GM23338 (cell line): ENCODE measurements around the gene PSMD5. TPM values are rescaled to one million over a fixed set of nuclear protein-coding genes. Genes with fewer than 3 reads are reported as not detected.

Experiments
- ATAC-seq: fragments of 200-7000 bp; cut with Tn5 transposase; 3 replicates; pipeline ENCODE4 v1.9.1; 2020
- DNase-seq: peaks from one replicate; pipeline ENCODE4 v3.0.0-alpha.2; 2015; ENCODE audit warnings: low spot score
- H2AFZ ChIP-seq: fragments of 200-600 bp; sonication (generic); 2 replicates; pipeline ENCODE4 v1.8.0; 2016; ENCODE audit warnings: antibody characterized with exemption, mild to moderate bottlenecking, moderate library complexity
- H3F3A ChIP-seq: fragments of 200-600 bp; sonication (generic); replicated peaks from 2 replicates; pipeline ENCODE4 v1.8.0; 2017; ENCODE audit warnings: antibody characterized with exemption, mixed run types, low read depth
- H3K27ac ChIP-seq: fragments of 200-600 bp; sonication (generic); 2 replicates; pipeline ENCODE4 v1.6.1; 2016; ENCODE audit warnings: low read depth
- H3K27me3 ChIP-seq: fragments of 200-600 bp; sonication (generic); 2 replicates; pipeline ENCODE4 v1.8.0; 2016; ENCODE audit warnings: mild to moderate bottlenecking, mixed run types, moderate library complexity; ENCODE audit not compliant: insufficient read depth
- H3K36me3 ChIP-seq: fragments of 200-600 bp; sonication (generic); 2 replicates; pipeline ENCODE4 v1.8.0; 2016; ENCODE audit warnings: mild to moderate bottlenecking; ENCODE audit not compliant: insufficient read depth
- H3K4me1 ChIP-seq: fragments of 200-600 bp; sonication (generic); 2 replicates; pipeline ENCODE4 v1.8.0; 2016; ENCODE audit warnings: mild to moderate bottlenecking, moderate library complexity; ENCODE audit not compliant: insufficient read depth
- H3K4me2 ChIP-seq: fragments of 200-600 bp; sonication (generic); 2 replicates; pipeline ENCODE4 v1.7.1; 2017; ENCODE audit warnings: mixed run types
- H3K4me3 ChIP-seq: fragments of 200-600 bp; sonication (generic); 2 replicates; pipeline ENCODE4 v1.6.1; 2016; ENCODE audit warnings: mixed run types
- H3K79me2 ChIP-seq: fragments of 200-600 bp; sonication (generic); replicated peaks from 2 replicates; pipeline ENCODE4 v1.8.0; 2017; ENCODE audit warnings: mild to moderate bottlenecking; ENCODE audit not compliant: insufficient read depth
- H3K9me2 ChIP-seq: fragments of 200-600 bp; sonication (generic); 2 replicates; pipeline ENCODE4 v1.8.0; 2017; ENCODE audit not compliant: insufficient read depth
- H4K20me1 ChIP-seq: fragments of 200-600 bp; sonication (generic); replicated peaks from 2 replicates; pipeline ENCODE4 v1.8.0; 2017; ENCODE audit warnings: mild to moderate bottlenecking; ENCODE audit not compliant: insufficient read depth
- H3K27ac Mint-ChIP-seq: 2 replicates; pipeline ENCODE4 v1.8.0; 2020; ENCODE audit warnings: inconsistent platforms, mild to moderate bottlenecking, moderate library complexity, mixed read lengths
- H3K27me3 Mint-ChIP-seq: 3 replicates; pipeline ENCODE4 v1.8.0; 2022; ENCODE audit warnings: low read depth, mild to moderate bottlenecking, moderate library complexity, mixed read lengths, inconsistent platforms; ENCODE audit not compliant: insufficient read depth, poor library complexity
- H3K36me3 Mint-ChIP-seq: 3 replicates; pipeline ENCODE4 v1.8.0; 2021; ENCODE audit warnings: low read depth, mild to moderate bottlenecking, inconsistent platforms, moderate library complexity, mixed read lengths
- H3K4me1 Mint-ChIP-seq: 3 replicates; pipeline ENCODE4 v1.8.0; 2020; ENCODE audit warnings: mild to moderate bottlenecking, inconsistent platforms, mixed read lengths
- H3K4me3 Mint-ChIP-seq: 3 replicates; pipeline ENCODE4 v1.8.0; 2021; ENCODE audit warnings: moderate library complexity, mild to moderate bottlenecking, inconsistent platforms, mixed read lengths
- H3K9me3 Mint-ChIP-seq: 3 replicates; pipeline ENCODE4 v1.8.0; 2020; ENCODE audit warnings: moderate library complexity, mild to moderate bottlenecking, inconsistent platforms, mixed read lengths
- CREB1 ChIP-seq: fragments of 250-450 bp; sonication (Bioruptor Pico); IDR thresholded peaks from 2 replicates; pipeline ENCODE4 v1.5.0; 2020; ENCODE audit warnings: low read depth, mild to moderate bottlenecking, moderate library complexity
- EZH2 ChIP-seq: fragments of 200-600 bp; sonication (generic); IDR thresholded peaks from one replicate; pipeline ENCODE4 v1.8.0; 2017; ENCODE audit warnings: antibody characterized with exemption, mild to moderate bottlenecking, low read depth; ENCODE audit not compliant: unreplicated experiment
- EZH2phosphoT487 ChIP-seq: fragments of 200-600 bp; sonication (generic); IDR thresholded peaks from one replicate; pipeline ENCODE4 v1.8.1; 2018; ENCODE audit warnings: antibody characterized with exemption; ENCODE audit not compliant: unreplicated experiment
- JUNB ChIP-seq: IDR thresholded peaks from one replicate; pipeline ENCODE4 v1.6.1; 2016; ENCODE audit warnings: antibody characterized with exemption; ENCODE audit not compliant: unreplicated experiment
- POLR2AphosphoS5 ChIP-seq: IDR thresholded peaks from 2 replicates; pipeline ENCODE4 v1.6.1; 2016; ENCODE audit warnings: antibody characterized with exemption, low read depth
- STAT1 ChIP-seq: IDR thresholded peaks from one replicate; pipeline ENCODE4 v1.6.1; 2016; ENCODE audit warnings: antibody characterized with exemption; ENCODE audit not compliant: unreplicated experiment
- ZNF114 ChIP-seq: fragments of 250-450 bp; sonication (Bioruptor Pico); IDR thresholded peaks from 2 replicates; pipeline ENCODE4 v1.5.0; 2020; ENCODE audit warnings: mild to moderate bottlenecking, moderate library complexity
- ZNF331 ChIP-seq: fragments of 250-450 bp; sonication (Bioruptor Pico); IDR thresholded peaks from 2 replicates; pipeline ENCODE4 v1.5.0; 2020; ENCODE audit warnings: low read depth, mild to moderate bottlenecking, moderate library complexity
- polyA plus RNA-seq: library from polyadenylated mRNA; unstranded; fragments of >200 nt; fragmentation: Nextera tagmentation; extraction: Ambion mirVana; gene quantifications from 2 replicates; pipeline ENCODE4 v1.2.1, GENCODE V29; 2016
- total RNA-seq: library from RNA; depleted of rRNA; stranded (reverse); fragments of >200 nt; shearing (Covaris generic); gene quantifications from 2 replicates; pipeline ENCODE4 v1.2.3, GENCODE V29; 2014
- TF ChIP-seq, protein P1 (sequence below): IDR thresholded peaks from 2 replicates; pipeline ENCODE4 v1.6.1; 2016; ENCODE audit warnings: antibody characterized with exemption
- TF ChIP-seq, protein P2 (sequence below): fragments of 250-450 bp; sonication (Bioruptor Pico); IDR thresholded peaks from 2 replicates; pipeline ENCODE4 v1.5.0; 2020; ENCODE audit warnings: mild to moderate bottlenecking, moderate library complexity
- TF ChIP-seq, protein P3 (sequence below), 2 experiments: fragments of 200-600 bp in 1 of 2; sonication (generic) in 1 of 2; conservative IDR thresholded peaks; 2 replicates each; pipeline versions ENCODE4 v1.5.1 to v1.6.1; 2016 to 2017; ENCODE audit warnings: antibody characterized with exemption in 2 of 2, low read depth in 2 of 2, mild to moderate bottlenecking in 2 of 2, moderate library complexity in 1 of 2

The PSMD5 gene
- total and polyA plus RNA-seq, 2 experiments from 2014 or later = 23.9 to 40.5 TPM

DNA sequence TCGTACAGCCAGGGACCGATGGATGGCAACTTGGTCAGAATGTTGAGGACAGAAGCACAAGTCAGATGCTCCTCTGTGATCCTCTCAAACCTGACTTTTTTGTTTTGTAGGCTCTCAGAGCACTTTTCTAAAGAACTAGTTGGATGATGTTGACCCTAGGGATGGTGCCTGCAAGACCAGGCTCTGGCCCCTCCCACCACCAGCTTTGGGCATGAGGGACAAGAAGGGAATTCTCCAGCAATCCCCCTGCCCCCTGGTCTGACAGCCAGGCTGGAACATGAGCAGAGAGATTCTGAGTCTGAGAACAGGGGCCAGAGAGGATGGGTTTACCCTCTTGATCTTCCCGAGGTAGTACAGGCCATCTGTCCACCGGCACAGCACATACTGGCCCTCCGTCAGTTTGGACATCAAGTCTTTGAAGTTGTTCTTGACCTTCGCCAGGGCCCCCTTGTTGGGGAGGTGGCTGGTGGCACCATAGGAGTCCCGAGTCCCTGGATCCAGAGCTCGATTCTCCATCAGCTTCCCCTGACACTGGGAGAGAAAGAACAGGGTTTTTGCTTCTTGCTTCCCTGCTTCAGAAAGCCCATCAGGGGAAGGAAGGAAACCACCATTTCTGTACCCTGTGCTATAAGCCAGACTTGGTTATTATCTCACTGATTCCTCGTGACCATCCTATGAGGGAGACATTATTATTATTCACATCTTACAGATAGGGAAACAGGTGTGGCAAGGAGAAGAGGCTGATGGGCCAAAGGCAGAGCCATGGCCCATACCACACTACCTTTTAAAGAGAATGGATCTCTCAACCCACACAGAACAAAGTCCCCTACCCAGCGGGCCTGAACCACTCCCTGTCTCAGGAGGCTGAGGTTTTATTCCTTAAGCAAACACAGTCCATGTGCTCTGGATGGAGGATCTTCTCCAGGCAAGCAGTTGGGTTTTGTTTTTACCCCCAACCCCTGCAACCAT is 31.8 kb upstream of the PSMD5 start:
- Histone ChIP-seq H3K27ac (peak overlapping the region; percentile 93), H3K4me1 (peaks cover 46% of the 10 kb centered on the region), H3F3A (peaks cover 35% of the 10 kb centered on the region), H2AFZ (no peak overlapping the region), H3K4me3 (no peak overlapping the region), H3K27me3 (peaks cover 8% of the 10 kb centered on the region), H3K79me2 (peaks cover 6% of the 10 kb centered on the region; the same call in 1 of the 2 replicates), H4K20me1 (no peaks in the 10 kb centered on the region), H3K9me2 (no peaks in the 10 kb centered on the region), H3K4me2 (peak overlapping the region; percentile 69), H3K36me3 (peaks cover 5% of the 10 kb centered on the region; the same call in 1 of the 2 replicates)
- ATAC-seq (no peak), DNase-seq (no peak)
- TF ChIP-seq POLR2AphosphoS5 (no peak), JUNB (no peak), EZH2phosphoT487 (no peak), EZH2 (no peak), STAT1 (no peak), CREB1 (no peak), ZNF331 (CRISPR knock-in tag) (no peak), ZNF114 (no peak)
- TF ChIP-seq, protein P1, sequence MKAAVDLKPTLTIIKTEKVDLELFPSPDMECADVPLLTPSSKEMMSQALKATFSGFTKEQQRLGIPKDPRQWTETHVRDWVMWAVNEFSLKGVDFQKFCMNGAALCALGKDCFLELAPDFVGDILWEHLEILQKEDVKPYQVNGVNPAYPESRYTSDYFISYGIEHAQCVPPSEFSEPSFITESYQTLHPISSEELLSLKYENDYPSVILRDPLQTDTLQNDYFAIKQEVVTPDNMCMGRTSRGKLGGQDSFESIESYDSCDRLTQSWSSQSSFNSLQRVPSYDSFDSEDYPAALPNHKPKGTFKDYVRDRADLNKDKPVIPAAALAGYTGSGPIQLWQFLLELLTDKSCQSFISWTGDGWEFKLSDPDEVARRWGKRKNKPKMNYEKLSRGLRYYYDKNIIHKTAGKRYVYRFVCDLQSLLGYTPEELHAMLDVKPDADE = no peak
- TF ChIP-seq, protein P2, sequence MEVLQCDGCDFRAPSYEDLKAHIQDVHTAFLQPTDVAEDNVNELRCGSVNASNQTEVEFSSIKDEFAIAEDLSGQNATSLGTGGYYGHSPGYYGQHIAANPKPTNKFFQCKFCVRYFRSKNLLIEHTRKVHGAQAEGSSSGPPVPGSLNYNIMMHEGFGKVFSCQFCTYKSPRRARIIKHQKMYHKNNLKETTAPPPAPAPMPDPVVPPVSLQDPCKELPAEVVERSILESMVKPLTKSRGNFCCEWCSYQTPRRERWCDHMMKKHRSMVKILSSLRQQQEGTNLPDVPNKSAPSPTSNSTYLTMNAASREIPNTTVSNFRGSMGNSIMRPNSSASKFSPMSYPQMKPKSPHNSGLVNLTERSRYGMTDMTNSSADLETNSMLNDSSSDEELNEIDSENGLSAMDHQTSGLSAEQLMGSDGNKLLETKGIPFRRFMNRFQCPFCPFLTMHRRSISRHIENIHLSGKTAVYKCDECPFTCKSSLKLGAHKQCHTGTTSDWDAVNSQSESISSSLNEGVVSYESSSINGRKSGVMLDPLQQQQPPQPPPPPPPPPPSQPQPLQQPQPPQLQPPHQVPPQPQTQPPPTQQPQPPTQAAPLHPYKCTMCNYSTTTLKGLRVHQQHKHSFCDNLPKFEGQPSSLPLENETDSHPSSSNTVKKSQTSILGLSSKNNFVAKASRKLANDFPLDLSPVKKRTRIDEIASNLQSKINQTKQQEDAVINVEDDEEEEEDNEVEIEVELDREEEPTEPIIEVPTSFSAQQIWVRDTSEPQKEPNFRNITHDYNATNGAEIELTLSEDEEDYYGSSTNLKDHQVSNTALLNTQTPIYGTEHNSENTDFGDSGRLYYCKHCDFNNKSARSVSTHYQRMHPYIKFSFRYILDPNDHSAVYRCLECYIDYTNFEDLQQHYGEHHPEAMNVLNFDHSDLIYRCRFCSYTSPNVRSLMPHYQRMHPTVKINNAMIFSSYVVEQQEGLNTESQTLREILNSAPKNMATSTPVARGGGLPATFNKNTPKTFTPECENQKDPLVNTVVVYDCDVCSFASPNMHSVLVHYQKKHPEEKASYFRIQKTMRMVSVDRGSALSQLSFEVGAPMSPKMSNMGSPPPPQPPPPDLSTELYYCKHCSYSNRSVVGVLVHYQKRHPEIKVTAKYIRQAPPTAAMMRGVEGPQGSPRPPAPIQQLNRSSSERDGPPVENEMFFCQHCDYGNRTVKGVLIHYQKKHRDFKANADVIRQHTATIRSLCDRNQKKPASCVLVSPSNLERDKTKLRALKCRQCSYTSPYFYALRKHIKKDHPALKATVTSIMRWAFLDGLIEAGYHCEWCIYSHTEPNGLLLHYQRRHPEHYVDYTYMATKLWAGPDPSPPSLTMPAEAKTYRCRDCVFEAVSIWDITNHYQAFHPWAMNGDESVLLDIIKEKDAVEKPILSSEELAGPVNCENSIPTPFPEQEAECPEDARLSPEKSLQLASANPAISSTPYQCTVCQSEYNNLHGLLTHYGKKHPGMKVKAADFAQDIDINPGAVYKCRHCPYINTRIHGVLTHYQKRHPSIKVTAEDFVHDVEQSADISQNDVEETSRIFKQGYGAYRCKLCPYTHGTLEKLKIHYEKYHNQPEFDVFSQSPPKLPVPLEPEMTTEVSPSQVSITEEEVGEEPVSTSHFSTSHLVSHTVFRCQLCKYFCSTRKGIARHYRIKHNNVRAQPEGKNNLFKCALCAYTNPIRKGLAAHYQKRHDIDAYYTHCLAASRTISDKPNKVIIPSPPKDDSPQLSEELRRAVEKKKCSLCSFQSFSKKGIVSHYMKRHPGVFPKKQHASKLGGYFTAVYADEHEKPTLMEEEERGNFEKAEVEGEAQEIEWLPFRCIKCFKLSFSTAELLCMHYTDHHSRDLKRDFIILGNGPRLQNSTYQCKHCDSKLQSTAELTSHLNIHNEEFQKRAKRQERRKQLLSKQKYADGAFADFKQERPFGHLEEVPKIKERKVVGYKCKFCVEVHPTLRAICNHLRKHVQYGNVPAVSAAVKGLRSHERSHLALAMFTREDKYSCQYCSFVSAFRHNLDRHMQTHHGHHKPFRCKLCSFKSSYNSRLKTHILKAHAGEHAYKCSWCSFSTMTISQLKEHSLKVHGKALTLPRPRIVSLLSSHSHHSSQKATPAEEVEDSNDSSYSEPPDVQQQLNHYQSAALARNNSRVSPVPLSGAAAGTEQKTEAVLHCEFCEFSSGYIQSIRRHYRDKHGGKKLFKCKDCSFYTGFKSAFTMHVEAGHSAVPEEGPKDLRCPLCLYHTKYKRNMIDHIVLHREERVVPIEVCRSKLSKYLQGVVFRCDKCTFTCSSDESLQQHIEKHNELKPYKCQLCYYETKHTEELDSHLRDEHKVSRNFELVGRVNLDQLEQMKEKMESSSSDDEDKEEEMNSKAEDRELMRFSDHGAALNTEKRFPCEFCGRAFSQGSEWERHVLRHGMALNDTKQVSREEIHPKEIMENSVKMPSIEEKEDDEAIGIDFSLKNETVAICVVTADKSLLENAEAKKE (CRISPR knock-in tag) = no peak
- TF ChIP-seq, protein P3, sequence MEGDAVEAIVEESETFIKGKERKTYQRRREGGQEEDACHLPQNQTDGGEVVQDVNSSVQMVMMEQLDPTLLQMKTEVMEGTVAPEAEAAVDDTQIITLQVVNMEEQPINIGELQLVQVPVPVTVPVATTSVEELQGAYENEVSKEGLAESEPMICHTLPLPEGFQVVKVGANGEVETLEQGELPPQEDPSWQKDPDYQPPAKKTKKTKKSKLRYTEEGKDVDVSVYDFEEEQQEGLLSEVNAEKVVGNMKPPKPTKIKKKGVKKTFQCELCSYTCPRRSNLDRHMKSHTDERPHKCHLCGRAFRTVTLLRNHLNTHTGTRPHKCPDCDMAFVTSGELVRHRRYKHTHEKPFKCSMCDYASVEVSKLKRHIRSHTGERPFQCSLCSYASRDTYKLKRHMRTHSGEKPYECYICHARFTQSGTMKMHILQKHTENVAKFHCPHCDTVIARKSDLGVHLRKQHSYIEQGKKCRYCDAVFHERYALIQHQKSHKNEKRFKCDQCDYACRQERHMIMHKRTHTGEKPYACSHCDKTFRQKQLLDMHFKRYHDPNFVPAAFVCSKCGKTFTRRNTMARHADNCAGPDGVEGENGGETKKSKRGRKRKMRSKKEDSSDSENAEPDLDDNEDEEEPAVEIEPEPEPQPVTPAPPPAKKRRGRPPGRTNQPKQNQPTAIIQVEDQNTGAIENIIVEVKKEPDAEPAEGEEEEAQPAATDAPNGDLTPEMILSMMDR (conservative IDR thresholded peaks at IDR 0.05; ENCODE audit: low read depth in 2 of 2) = no peak
- Mint-ChIP-seq H3K27ac (peak overlapping the region; percentile 84; the same call in 1 of the 2 replicates), H3K36me3 (peaks cover 46% of the 10 kb centered on the region), H3K4me1 (peaks cover 59% of the 10 kb centered on the region), H3K4me3 (no peak overlapping the region; the same call in 2 of the 3 replicates), H3K9me3 (no peaks in the 10 kb centered on the region), H3K27me3 (peaks cover 24% of the 10 kb centered on the region)
